K562 (cell line): ENCODE measurements around the gene TIA1. TPM values are rescaled to one million over a fixed set of nuclear protein-coding genes. Genes with fewer than 3 reads are reported as not detected.

ENCODE experiments used
- ARNT ChIP-seq, 2 experiments: fragments of 450-650 bp; IDR thresholded peaks; 2 replicates each; pipeline ENCODE4 v1.6.1; 2016; ENCODE audit warnings: mild to moderate bottlenecking in 1 of 2
- ATF3 ChIP-seq, 2 experiments: fragments of 450-650 bp in 1 of 2; sonication (generic) in 1 of 2; formaldehyde crosslinking in 1 of 2; IDR thresholded peaks in 1 of 2; conservative IDR thresholded peaks in 1 of 2; 2 replicates each; pipeline versions ENCODE4 v1.6.1 to v1.8.1; 2016 to 2023; ENCODE audit warnings: mild to moderate bottlenecking in 2 of 2, moderate library complexity in 2 of 2, inconsistent platforms in 1 of 2, missing genetic modification reagents in 1 of 2
- BACH1 ChIP-seq: fragments of 200-800 bp; sonication (Bioruptor generic); IDR thresholded peaks from 2 replicates; pipeline ENCODE4 v1.6.1; 2016; ENCODE audit warnings: missing genetic modification characterization, missing compliant biosample characterization
- BCOR ChIP-seq: fragments of 450-650 bp; IDR thresholded peaks from 2 replicates; pipeline ENCODE4 v1.6.1; 2016
- ELF4 ChIP-seq: fragments of 450-650 bp; formaldehyde crosslinking; IDR thresholded peaks from 2 replicates; pipeline ENCODE4 v1.4.0; 2022; ENCODE audit warnings: missing genetic modification characterization
- GABPB1 ChIP-seq: sonication (generic); formaldehyde crosslinking; IDR thresholded peaks from 2 replicates; pipeline ENCODE4 v1.8.0; 2022; ENCODE audit warnings: mild to moderate bottlenecking, missing genetic modification reagents
- HNRNPLL ChIP-seq: fragments of 200-400 bp; formaldehyde crosslinking; IDR thresholded peaks from 2 replicates; pipeline ENCODE4 v1.6.1; 2017; ENCODE audit warnings: low read length, low read depth, mild to moderate bottlenecking; ENCODE audit not compliant: poor library complexity, severe bottlenecking
- HNRNPUL1 ChIP-seq: fragments of 200-400 bp; formaldehyde crosslinking; IDR thresholded peaks from 2 replicates; pipeline ENCODE4 v1.6.1; 2017; ENCODE audit warnings: low read length
- KLF6 ChIP-seq: fragments of 250-450 bp; sonication (Bioruptor Pico); IDR thresholded peaks from 2 replicates; pipeline ENCODE4 v1.4.0; 2020; ENCODE audit warnings: mild to moderate bottlenecking, moderate library complexity, borderline replicate concordance
- MEIS2 ChIP-seq: fragments of 450-650 bp; IDR thresholded peaks from 2 replicates; pipeline ENCODE4 v1.6.1; 2014; ENCODE audit warnings: mild to moderate bottlenecking; ENCODE audit not compliant: partially characterized antibody
- NFIX ChIP-seq: fragments of 250-450 bp; sonication (Bioruptor Pico); IDR thresholded peaks from 2 replicates; pipeline ENCODE4 v1.4.0; 2020; ENCODE audit warnings: low read depth, mild to moderate bottlenecking, moderate library complexity
- PREB ChIP-seq: sonication (generic); formaldehyde crosslinking; IDR thresholded peaks from 2 replicates; pipeline ENCODE4 v1.8.1; 2023; ENCODE audit warnings: mild to moderate bottlenecking, missing genetic modification reagents
- RBM25 ChIP-seq: fragments of 200-400 bp; formaldehyde crosslinking; IDR thresholded peaks from 2 replicates; pipeline ENCODE4 v1.6.1; 2018; ENCODE audit warnings: low read length, low read depth, moderate library complexity; ENCODE audit not compliant: severe bottlenecking
- SMARCA5 ChIP-seq: fragments of 450-650 bp; IDR thresholded peaks from 2 replicates; pipeline ENCODE4 v1.6.1; 2016
- TAF7 ChIP-seq: fragments of 450-650 bp; IDR thresholded peaks from 2 replicates; pipeline ENCODE4 v1.6.1; 2016; ENCODE audit warnings: missing genetic modification characterization, missing compliant biosample characterization
- XRCC5 ChIP-seq: fragments of 200-400 bp; formaldehyde crosslinking; IDR thresholded peaks from 2 replicates; pipeline ENCODE4 v1.6.1; 2017; ENCODE audit warnings: low read depth, mild to moderate bottlenecking, low read length
- ZNF197 ChIP-seq: fragments of 200-800 bp; sonication (Bioruptor generic); IDR thresholded peaks from 2 replicates; pipeline ENCODE4 v1.6.1; 2016; ENCODE audit warnings: low read depth, missing genetic modification characterization, missing compliant biosample characterization
- ZNF277 ChIP-seq: fragments of 250-450 bp; sonication (Bioruptor Pico); IDR thresholded peaks from 2 replicates; pipeline ENCODE4 v1.8.0; 2022; ENCODE audit warnings: inconsistent platforms, mild to moderate bottlenecking, moderate library complexity, borderline replicate concordance
- ZNF384 ChIP-seq: IDR thresholded peaks from 2 replicates; pipeline ENCODE4 v1.6.1; 2012; ENCODE audit warnings: low read depth, low read length, improper control_type of control experiment
- polyA plus RNA-seq, 8 experiments: library from polyadenylated mRNA; depleted of rRNA in 4 of 8; stranded (reverse) in 5 of 8; unstranded in 3 of 8; fragments of >200 nt; fragmentation: Nextera tagmentation in 2 of 8; fragmentation: Illumina TruSeq in 1 of 8; extraction: Ambion mirVana in 2 of 8; extraction: Trizol in 1 of 8; gene quantifications; 2 replicates each; pipeline versions ENCODE4 v1.2.1 to v1.2.3, GENCODE V29; 2011 to 2014; ENCODE audit warnings: inconsistent platforms in 1 of 8, missing spikeins in 1 of 8
- total RNA-seq, 7 experiments: library from RNA; depleted of rRNA in 6 of 7; stranded (reverse); fragments of >200 nt in 6 of 7; fragmentation: Illumina TruSeq in 2 of 7; extraction: Trizol in 2 of 7; gene quantifications; 2 replicates each; pipeline versions ENCODE4 v1.2.1 to v1.2.3, GENCODE V29; 2011 to 2021; ENCODE audit warnings: low replicate concordance in 1 of 7
- TF ChIP-seq, protein P1 (sequence below): sonication (generic); formaldehyde crosslinking; IDR thresholded peaks from 2 replicates; pipeline ENCODE4 v1.8.0; 2022; ENCODE audit warnings: mild to moderate bottlenecking, low read depth, missing genetic modification reagents
- TF ChIP-seq, protein P2 (sequence below): IDR thresholded peaks from 3 replicates; pipeline ENCODE4 v1.6.1; 2011; ENCODE audit warnings: borderline replicate concordance, mild to moderate bottlenecking, moderate library complexity; ENCODE audit not compliant: insufficient read length; ENCODE audit errors: extremely low read depth

TIA1 gene
- total and polyA plus RNA-seq, 9 of the 15 experiments (the other 6 are each of a cell fraction or from before 2014, with no cell fraction given), result 25.3 to 129 (median 79.6) TPM

DNA sequence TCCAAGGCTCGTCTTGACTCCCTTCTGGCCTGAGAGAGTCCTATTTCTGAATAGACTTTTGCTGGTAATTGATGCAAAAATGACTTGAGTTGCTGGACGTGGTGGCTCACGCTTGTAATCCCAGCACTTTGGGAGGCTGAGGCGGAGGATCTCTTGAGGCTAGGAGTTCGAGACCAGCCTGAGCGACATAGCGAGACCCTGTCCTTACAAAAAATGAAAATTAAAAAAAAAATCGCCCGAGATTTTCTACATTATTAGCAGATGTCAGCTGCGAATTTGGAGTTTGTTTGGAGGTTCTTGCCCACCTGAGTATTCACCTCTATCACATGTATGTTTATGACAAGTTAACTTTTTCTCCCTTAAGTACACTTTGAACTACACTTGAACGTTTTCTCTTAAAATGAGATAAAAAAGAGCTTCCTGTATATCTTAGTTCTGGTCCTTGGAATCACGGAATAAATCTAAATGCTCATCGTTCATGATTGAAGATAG is 57.1 kb downstream of the TIA1 start (continued):
- TF ChIP-seq XRCC5, result 0 out of 2 replicates have a peak, but pooled peaks have one; percentile 46
- TF ChIP-seq ATF3 (IDR thresholded peaks at IDR 0.05), result no peak
- TF ChIP-seq ATF3 (CRISPR knock-in tag; conservative IDR thresholded peaks at IDR 0.05), result no peak
- no peak for TF ChIP-seq ZNF277 (CRISPR knock-in tag)
- TF ChIP-seq, protein P1, sequence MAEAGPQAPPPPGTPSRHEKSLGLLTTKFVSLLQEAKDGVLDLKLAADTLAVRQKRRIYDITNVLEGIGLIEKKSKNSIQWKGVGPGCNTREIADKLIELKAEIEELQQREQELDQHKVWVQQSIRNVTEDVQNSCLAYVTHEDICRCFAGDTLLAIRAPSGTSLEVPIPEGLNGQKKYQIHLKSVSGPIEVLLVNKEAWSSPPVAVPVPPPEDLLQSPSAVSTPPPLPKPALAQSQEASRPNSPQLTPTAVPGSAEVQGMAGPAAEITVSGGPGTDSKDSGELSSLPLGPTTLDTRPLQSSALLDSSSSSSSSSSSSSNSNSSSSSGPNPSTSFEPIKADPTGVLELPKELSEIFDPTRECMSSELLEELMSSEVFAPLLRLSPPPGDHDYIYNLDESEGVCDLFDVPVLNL, result no peak
- TF ChIP-seq SMARCA5, result peak; percentile 61; the same call in 1 of the 2 replicates
- TF ChIP-seq PREB (CRISPR knock-in tag), result no peak
- TF ChIP-seq, protein P2, sequence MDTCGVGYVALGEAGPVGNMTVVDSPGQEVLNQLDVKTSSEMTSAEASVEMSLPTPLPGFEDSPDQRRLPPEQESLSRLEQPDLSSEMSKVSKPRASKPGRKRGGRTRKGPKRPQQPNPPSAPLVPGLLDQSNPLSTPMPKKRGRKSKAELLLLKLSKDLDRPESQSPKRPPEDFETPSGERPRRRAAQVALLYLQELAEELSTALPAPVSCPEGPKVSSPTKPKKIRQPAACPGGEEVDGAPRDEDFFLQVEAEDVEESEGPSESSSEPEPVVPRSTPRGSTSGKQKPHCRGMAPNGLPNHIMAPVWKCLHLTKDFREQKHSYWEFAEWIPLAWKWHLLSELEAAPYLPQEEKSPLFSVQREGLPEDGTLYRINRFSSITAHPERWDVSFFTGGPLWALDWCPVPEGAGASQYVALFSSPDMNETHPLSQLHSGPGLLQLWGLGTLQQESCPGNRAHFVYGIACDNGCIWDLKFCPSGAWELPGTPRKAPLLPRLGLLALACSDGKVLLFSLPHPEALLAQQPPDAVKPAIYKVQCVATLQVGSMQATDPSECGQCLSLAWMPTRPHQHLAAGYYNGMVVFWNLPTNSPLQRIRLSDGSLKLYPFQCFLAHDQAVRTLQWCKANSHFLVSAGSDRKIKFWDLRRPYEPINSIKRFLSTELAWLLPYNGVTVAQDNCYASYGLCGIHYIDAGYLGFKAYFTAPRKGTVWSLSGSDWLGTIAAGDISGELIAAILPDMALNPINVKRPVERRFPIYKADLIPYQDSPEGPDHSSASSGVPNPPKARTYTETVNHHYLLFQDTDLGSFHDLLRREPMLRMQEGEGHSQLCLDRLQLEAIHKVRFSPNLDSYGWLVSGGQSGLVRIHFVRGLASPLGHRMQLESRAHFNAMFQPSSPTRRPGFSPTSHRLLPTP, result peak; percentile 60
- TF ChIP-seq RBM25, result no peak
- no peak for TF ChIP-seq KLF6 (CRISPR knock-in tag)
- no peak for TF ChIP-seq TAF7
- no peak for TF ChIP-seq BACH1 (tag)
- no peak for TF ChIP-seq HNRNPUL1
- no peak for TF ChIP-seq ZNF384
- TF ChIP-seq NFIX (CRISPR knock-in tag), result no peak
- peak; percentile 11 for TF ChIP-seq HNRNPLL
- peak; percentile 58 for TF ChIP-seq BCOR
- no peak for TF ChIP-seq MEIS2
- TF ChIP-seq ARNT (IDR thresholded peaks at IDR 0.05), result 0 out of 4 replicates have a peak, but pooled peaks of 1 of the 2 experiments have one; percentile 40
- TF ChIP-seq ELF4 (CRISPR knock-in tag), result no peak
- no peak for TF ChIP-seq ZNF197 (CRISPR knock-in tag)
- TF ChIP-seq GABPB1 (CRISPR knock-in tag), result no peak
